Measurements from ENCODE around the gene MDK.
"Not testable (repeated sequence)": the region's sequence is repeated elsewhere in the genome, so short reads cannot be mapped to it uniquely, and the experiment has no call there.

The MDK gene

DNA sequence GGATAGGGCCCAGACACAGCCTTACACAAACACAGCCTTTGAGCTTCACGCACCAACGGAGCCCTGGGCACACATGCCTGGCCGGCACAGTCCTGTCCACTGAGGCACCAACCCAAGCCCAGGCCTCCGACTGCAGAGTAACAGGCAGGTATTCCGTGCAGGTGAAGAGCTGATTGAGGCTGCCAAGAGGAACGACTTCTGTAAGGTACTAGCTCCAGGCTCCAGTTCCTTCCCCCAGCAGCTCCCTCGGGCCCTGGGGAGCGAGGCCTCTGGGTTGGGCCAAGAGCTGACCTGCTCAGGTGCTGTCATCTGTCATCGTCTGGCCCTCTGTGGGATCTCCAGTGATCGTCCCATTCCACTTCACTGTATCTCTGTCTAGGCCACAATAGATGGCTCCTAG, 3.2 kb upstream of the MDK start:
- no peak for DNase-seq (ENCODE audit: low read depth)
- TF ChIP-seq, protein P1, sequence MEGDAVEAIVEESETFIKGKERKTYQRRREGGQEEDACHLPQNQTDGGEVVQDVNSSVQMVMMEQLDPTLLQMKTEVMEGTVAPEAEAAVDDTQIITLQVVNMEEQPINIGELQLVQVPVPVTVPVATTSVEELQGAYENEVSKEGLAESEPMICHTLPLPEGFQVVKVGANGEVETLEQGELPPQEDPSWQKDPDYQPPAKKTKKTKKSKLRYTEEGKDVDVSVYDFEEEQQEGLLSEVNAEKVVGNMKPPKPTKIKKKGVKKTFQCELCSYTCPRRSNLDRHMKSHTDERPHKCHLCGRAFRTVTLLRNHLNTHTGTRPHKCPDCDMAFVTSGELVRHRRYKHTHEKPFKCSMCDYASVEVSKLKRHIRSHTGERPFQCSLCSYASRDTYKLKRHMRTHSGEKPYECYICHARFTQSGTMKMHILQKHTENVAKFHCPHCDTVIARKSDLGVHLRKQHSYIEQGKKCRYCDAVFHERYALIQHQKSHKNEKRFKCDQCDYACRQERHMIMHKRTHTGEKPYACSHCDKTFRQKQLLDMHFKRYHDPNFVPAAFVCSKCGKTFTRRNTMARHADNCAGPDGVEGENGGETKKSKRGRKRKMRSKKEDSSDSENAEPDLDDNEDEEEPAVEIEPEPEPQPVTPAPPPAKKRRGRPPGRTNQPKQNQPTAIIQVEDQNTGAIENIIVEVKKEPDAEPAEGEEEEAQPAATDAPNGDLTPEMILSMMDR (conservative IDR thresholded peaks at IDR 0.05; ENCODE audit: control insufficient read depth, insufficient read depth, low read depth, low read length), result no peak
- H3K4me3 ChIP-seq (ENCODE audit: control insufficient read depth, low read depth, low read length), result no peak overlapping the region

GRCh38 chr11:46378811-46379481, 2.5 kb upstream of the MDK start:
- no peak for DNase-seq (ENCODE audit: low read depth)
- H3K4me3 ChIP-seq (ENCODE audit: control insufficient read depth, low read depth, low read length), result no peak overlapping the region
- TF ChIP-seq, protein P1 (conservative IDR thresholded peaks at IDR 0.05; ENCODE audit: control insufficient read depth, insufficient read depth, low read depth, low read length), result no peak

GRCh38 chr11:46379482-46380293, 1.8 kb upstream of the MDK start:
- not testable (repeated sequence) for DNase-seq (ENCODE audit: low read depth)

GRCh38 chr11:46380340-46381047, 975 bp upstream of the MDK start:
- peak; percentile 36 for DNase-seq (ENCODE audit: low read depth)
- peak overlapping the region; percentile 55 for H3K4me3 ChIP-seq (ENCODE audit: control insufficient read depth, low read depth, low read length)
- TF ChIP-seq, protein P1 (conservative IDR thresholded peaks at IDR 0.05; ENCODE audit: control insufficient read depth, insufficient read depth, low read depth, low read length), result no peak

More at GRCh38 chr11:46379482-46380293, 1.8 kb upstream of the MDK start:
- not testable (repeated sequence) for H3K4me3 ChIP-seq (ENCODE audit: control insufficient read depth, low read depth, low read length)

DNA sequence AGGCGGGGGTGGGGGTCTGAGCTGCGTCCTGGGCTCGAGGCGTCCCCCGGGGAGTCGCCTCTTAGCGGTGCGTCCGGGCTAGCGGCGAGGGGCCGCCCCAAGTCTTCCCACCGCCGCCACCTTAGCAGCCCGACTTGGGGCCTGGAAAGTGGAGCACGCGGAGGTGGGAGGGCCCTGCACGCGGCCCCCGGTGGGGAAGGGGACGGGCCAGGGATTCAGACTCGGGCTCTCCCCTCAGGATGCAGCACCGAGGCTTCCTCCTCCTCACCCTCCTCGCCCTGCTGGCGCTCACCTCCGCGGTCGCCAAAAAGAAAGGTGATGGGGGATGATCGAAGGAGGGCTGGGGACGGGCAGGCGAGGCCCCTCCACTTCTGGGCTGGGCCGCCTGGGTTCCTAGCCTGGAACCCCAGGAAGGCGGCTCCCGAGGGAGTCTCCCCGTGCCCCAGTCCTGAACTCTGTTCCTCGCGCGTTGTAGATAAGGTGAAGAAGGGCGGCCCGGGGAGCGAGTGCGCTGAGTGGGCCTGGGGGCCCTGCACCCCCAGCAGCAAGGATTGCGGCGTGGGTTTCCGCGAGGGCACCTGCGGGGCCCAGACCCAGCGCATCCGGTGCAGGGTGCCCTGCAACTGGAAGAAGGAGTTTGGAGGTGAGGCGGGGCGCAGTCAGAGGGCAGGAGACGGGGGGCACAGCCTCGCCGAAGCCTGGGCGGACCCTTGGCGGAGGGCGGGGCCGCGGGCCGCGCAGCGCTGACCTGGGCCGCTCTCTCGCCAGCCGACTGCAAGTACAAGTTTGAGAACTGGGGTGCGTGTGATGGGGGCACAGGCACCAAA, 563 bp downstream of the MDK start:
- no peak for DNase-seq (ENCODE audit: low read depth)
- TF ChIP-seq, protein P1 (conservative IDR thresholded peaks at IDR 0.05; ENCODE audit: control insufficient read depth, insufficient read depth, low read depth, low read length), result no peak
- H3K4me3 ChIP-seq (ENCODE audit: control insufficient read depth, low read depth, low read length), result peak overlapping the region; percentile 29

DNA sequence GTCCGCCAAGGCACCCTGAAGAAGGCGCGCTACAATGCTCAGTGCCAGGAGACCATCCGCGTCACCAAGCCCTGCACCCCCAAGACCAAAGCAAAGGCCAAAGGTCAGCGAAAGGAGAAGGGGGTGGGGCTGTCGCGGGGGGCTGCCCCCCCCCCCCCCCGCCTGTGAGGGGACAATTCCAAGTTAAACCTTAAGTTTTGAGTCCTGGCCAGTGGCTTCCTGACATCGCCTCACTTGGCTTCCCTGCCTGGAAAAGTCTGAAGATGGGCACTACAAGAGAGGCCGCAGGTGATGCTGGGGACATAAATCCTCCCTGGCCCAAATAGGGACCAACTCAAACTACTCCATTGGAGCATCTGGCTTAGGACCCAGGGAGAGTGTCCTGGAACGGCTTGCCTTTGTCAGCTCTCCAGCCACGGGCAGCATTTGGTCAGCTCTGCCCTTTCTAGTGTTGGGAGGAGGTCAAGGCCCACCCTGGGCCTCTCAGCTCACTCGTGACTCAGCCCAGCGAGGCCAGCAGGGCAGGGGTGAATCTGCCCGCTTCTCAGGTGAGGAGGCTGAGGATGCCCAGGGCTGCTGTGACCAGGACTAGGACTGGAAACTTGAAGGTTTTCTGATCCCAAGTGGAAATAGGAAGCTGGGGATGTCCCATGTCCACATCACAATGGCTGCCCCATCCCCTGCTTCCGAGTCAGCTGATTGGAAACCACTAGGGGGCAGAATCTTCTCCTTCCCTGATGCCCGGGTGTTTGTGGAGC, 1.4 kb downstream of the MDK start:
- no peak overlapping the region for H3K4me3 ChIP-seq (ENCODE audit: control insufficient read depth, low read depth, low read length)
- TF ChIP-seq, protein P1 (conservative IDR thresholded peaks at IDR 0.05; ENCODE audit: control insufficient read depth, insufficient read depth, low read depth, low read length), result peak; percentile 63
- peak; percentile 53 for DNase-seq (ENCODE audit: low read depth)

Measured in fibroblast of mammary gland (primary cell).